ENCODE data around the gene FOXP1. TPM values are rescaled to one million over a fixed set of nuclear protein-coding genes. Genes with fewer than 3 reads are reported as not detected.

Gene FOXP1
- total and polyA plus RNA-seq, 9 of the 15 experiments (the other 6 are each of a cell fraction or from before 2014, with no cell fraction given): 7.7 to 34.5 (median 13.7) TPM

- TF ChIP-seq ZNF318 (IDR thresholded peaks at IDR 0.05; ENCODE audit: borderline replicate concordance in 1 of 2, low read depth in 1 of 2) (no peak), PTBP1 (IDR thresholded peaks at IDR 0.05; ENCODE audit: low read depth, low read length) (no peak)
Observed at GRCh38 chr3:71487418-71487817, 96.1 kb downstream of the FOXP1 start (continued).

- Histone ChIP-seq H3K4me1 (replicated peaks in 1 of 2; ENCODE audit: control insufficient read depth in 2 of 2, insufficient read depth in 2 of 2, low read length in 2 of 2) (no peaks in the 10 kb centered on the region; a peak in 1 of 5 replicates), H3K9ac (ENCODE audit: insufficient read depth in 1 of 2, low read depth in 2 of 2, low read length in 2 of 2) (no peak overlapping the region), H2AFZ (ENCODE audit: low read depth, low read length) (no peak overlapping the region), H3K9me3 (replicated peaks; ENCODE audit: control insufficient read depth, insufficient read depth, low read depth, low read length) (peaks cover 3% of the 10 kb centered on the region; the same call in 1 of the 2 replicates), H3K9me1 (ENCODE audit: control insufficient read depth, insufficient read depth, low read length) (no peaks in the 10 kb centered on the region), H3K27ac (ENCODE audit: extremely low read depth, low read depth, low read length) (no peak overlapping the region), H3K4me3 (no peak overlapping the region), H4K20me1 (replicated peaks; ENCODE audit: control insufficient read depth, insufficient read depth, low read length) (no peaks in the 10 kb centered on the region), H3K79me2 (ENCODE audit: control insufficient read depth, insufficient read depth, low read length) (no peaks in the 10 kb centered on the region), H3K36me3 (ENCODE audit: control insufficient read depth, insufficient read depth, low read length) (peaks cover 6% of the 10 kb centered on the region; the same call in 1 of the 3 replicates), H3K27me3 (ENCODE audit: control insufficient read depth in 2 of 2, insufficient read depth in 2 of 2, low read length in 2 of 2) (no peaks in the 10 kb centered on the region), H3K4me2 (ENCODE audit: insufficient read depth, low read length) (no peak overlapping the region)
- intact Hi-C loops (cut with micrococcal nuclease): no loop called here
- WGBS (ENCODE audit: insufficient coverage, low coverage, missing lambda C conversion rate): 95% methylated on average over 5 of the region's 6 CpGs
- FAIRE-seq: no peak
- no TSS peak for BruUV-seq (replicated peaks)
- CTCF ChIA-PET (ENCODE audit: low intra/inter-chr PET ratio): no interaction called here
- in situ Hi-C loops (cut with MboI): no loop called here
- ATAC-seq: no peak
- TF ChIP-seq CHD1 (IDR thresholded peaks at IDR 0.05; ENCODE audit: low read length) (no peak), LCOR (CRISPR knock-in tag; IDR thresholded peaks at IDR 0.05) (no peak), ZNF639 (CRISPR knock-in tag; conservative IDR thresholded peaks at IDR 0.05 in 1 of 2, IDR thresholded peaks at IDR 0.05 in 1 of 2) (no peak), TBP (optimal IDR thresholded peaks at IDR 0.05; ENCODE audit: low read depth, low read length) (no peak), KAT2B (IDR thresholded peaks at IDR 0.05; ENCODE audit: low read depth, low read length) (no peak), MTA2 (IDR thresholded peaks at IDR 0.05; ENCODE audit: low read depth) (no peak), IRF2 (CRISPR knock-in tag; IDR thresholded peaks at IDR 0.05) (no peak), WHSC1 (IDR thresholded peaks at IDR 0.05; ENCODE audit: low read length) (no peak)
- POLR2A ChIA-PET: no interaction called here
- no peak for DNase-seq (ENCODE audit: extremely low read depth in 1 of 4, low spot score in 3 of 4)
Observed at GRCh38 chr3:71486831-71487230, 96.7 kb downstream of the FOXP1 start.
